SU-DHL-6 (cell line): Measurements from ENCODE around the gene KLHL25.

Experiments
- H2AFZ ChIP-seq: fragments of 200-600 bp; sonication (generic); 2 replicates; pipeline ENCODE4 v1.6.1; 2014; ENCODE audit warnings: low read depth, mild to moderate bottlenecking, moderate library complexity, mixed read lengths, antibody characterized with exemption, low read length; ENCODE audit not compliant: severe bottlenecking
- H3F3A ChIP-seq: fragments of 200-600 bp; shearing (Covaris generic); 2 replicates; pipeline ENCODE4 v1.6.0; 2016; ENCODE audit warnings: antibody characterized with exemption, mild to moderate bottlenecking; ENCODE audit not compliant: insufficient read depth
- H3K27ac ChIP-seq: fragments of 200-600 bp; sonication (generic); 2 replicates; pipeline ENCODE4 v1.5.1; 2016; ENCODE audit warnings: low read depth, mild to moderate bottlenecking, low read length, moderate library complexity, mixed read lengths
- H3K27me3 ChIP-seq: fragments of 200-600 bp; sonication (generic), shearing (Covaris generic); 2 replicates; pipeline ENCODE4 v1.6.0; 2014; ENCODE audit warnings: mild to moderate bottlenecking, low read length
- H3K36me3 ChIP-seq: fragments of 200-600 bp; sonication (generic); 2 replicates; pipeline ENCODE4 v1.6.1; 2014; ENCODE audit warnings: mild to moderate bottlenecking, low read length, mixed read lengths
- H3K4me2 ChIP-seq: fragments of 300-600, 200-600 bp; shearing (Covaris generic), sonication (generic); 2 replicates; pipeline ENCODE4 v1.6.0; 2014; ENCODE audit warnings: low read length, low read depth, mild to moderate bottlenecking; ENCODE audit not compliant: poor library complexity, severe bottlenecking
- H3K4me3 ChIP-seq: fragments of 200-600 bp; sonication (generic); 2 replicates; pipeline ENCODE4 v1.5.1; 2014; ENCODE audit warnings: antibody characterized with exemption, low read length, mild to moderate bottlenecking, mixed read lengths; ENCODE audit not compliant: insufficient read depth, poor library complexity, severe bottlenecking
- H3K79me2 ChIP-seq: fragments of 200-600 bp; sonication (generic); 2 replicates; pipeline ENCODE4 v1.6.1; 2014; ENCODE audit warnings: mild to moderate bottlenecking, low read length, moderate library complexity; ENCODE audit not compliant: insufficient read depth
- H3K9ac ChIP-seq: fragments of 200-600 bp; sonication (generic); 2 replicates; pipeline ENCODE4 v1.7.0; 2014; ENCODE audit warnings: mild to moderate bottlenecking, low read length
- H3K9me2 ChIP-seq: fragments of 200-600 bp; sonication (generic); replicated peaks from 2 replicates; pipeline ENCODE4 v1.6.1; 2014; ENCODE audit warnings: low read length; ENCODE audit not compliant: insufficient read depth
- H3K9me3 ChIP-seq: fragments of 200-600 bp; sonication (generic); 2 replicates; pipeline ENCODE4 v1.6.1; 2014; ENCODE audit warnings: low read length, mixed read lengths; ENCODE audit not compliant: insufficient read depth
- H4K20me1 ChIP-seq: fragments of 200-600 bp; sonication (generic); 2 replicates; pipeline ENCODE4 v1.6.1; 2014; ENCODE audit warnings: low read depth, mild to moderate bottlenecking, antibody characterized with exemption, low read length, moderate library complexity, mixed read lengths
- CTCF ChIP-seq: fragments of 200-600 bp; sonication (generic); IDR thresholded peaks from one replicate; pipeline ENCODE4 v1.5.1; 2017; ENCODE audit warnings: antibody characterized with exemption, mild to moderate bottlenecking, low read length, moderate library complexity; ENCODE audit not compliant: insufficient read depth, poor library complexity, severe bottlenecking
- EZH2phosphoT487 ChIP-seq: fragments of 200-600 bp; sonication (generic), shearing (Covaris generic); conservative IDR thresholded peaks from 2 replicates; pipeline ENCODE4 v1.6.1; 2018; ENCODE audit warnings: mild to moderate bottlenecking, antibody characterized with exemption, low read length, moderate library complexity, mixed read lengths

KLHL25 gene

GRCh38 chr15:85762039-85762755 lies 32.5 kb downstream of the KLHL25 start:
- Histone ChIP-seq H3K79me2 (no peaks in the 10 kb centered on the region), H3K4me2 (no peak overlapping the region), H3K36me3 (no peaks in the 10 kb centered on the region), H3K4me3 (no peak overlapping the region), H3K9me3 (no peaks in the 10 kb centered on the region), H3K9ac (no peak overlapping the region), H3K9me2 (no peaks in the 10 kb centered on the region), H4K20me1 (no peaks in the 10 kb centered on the region), H3K27me3 (no peaks in the 10 kb centered on the region), H3F3A (no peaks in the 10 kb centered on the region), H2AFZ (no peak overlapping the region), H3K27ac (no peak overlapping the region)
- TF ChIP-seq EZH2phosphoT487 = no peak
- TF ChIP-seq CTCF = no peak

- Histone ChIP-seq H4K20me1 (no peaks in the 10 kb centered on the region), H3K4me2 (no peak overlapping the region), H3K27ac (no peak overlapping the region), H3K27me3 (no peaks in the 10 kb centered on the region), H3K79me2 (no peaks in the 10 kb centered on the region), H3K4me3 (no peak overlapping the region), H3K9ac (no peak overlapping the region), H3K9me3 (no peaks in the 10 kb centered on the region), H2AFZ (no peak overlapping the region), H3F3A (no peaks in the 10 kb centered on the region), H3K9me2 (no peaks in the 10 kb centered on the region), H3K36me3 (no peaks in the 10 kb centered on the region)
- TF ChIP-seq CTCF = no peak
- TF ChIP-seq EZH2phosphoT487 = no peak
Measured at GRCh38 chr15:85761635-85762034, 33.1 kb downstream of the KLHL25 start.

GRCh38 chr15:85760531-85761371 lies 34.0 kb downstream of the KLHL25 start:
- Histone ChIP-seq H3K9me3 (no peaks in the 10 kb centered on the region), H3K27ac (no peak overlapping the region)

GRCh38 chr15:85760049-85760448 lies 34.7 kb downstream of the KLHL25 start:
- Histone ChIP-seq H3K9me3 (no peaks in the 10 kb centered on the region), H3K36me3 (no peaks in the 10 kb centered on the region), H3K4me2 (no peak overlapping the region), H3K27me3 (no peaks in the 10 kb centered on the region), H4K20me1 (no peaks in the 10 kb centered on the region), H3K4me3 (no peak overlapping the region), H3K9me2 (no peaks in the 10 kb centered on the region), H3K9ac (no peak overlapping the region), H3K27ac (no peak overlapping the region), H3K79me2 (no peaks in the 10 kb centered on the region), H2AFZ (no peak overlapping the region), H3F3A (no peaks in the 10 kb centered on the region)
- TF ChIP-seq EZH2phosphoT487 (no peak), CTCF (no peak)

More at GRCh38 chr15:85760531-85761371, 34.0 kb downstream of the KLHL25 start:
- H2AFZ ChIP-seq = no peak overlapping the region
- no peaks in the 10 kb centered on the region for H3K27me3 ChIP-seq
- no peaks in the 10 kb centered on the region for H3F3A ChIP-seq
- H3K4me3 ChIP-seq = no peak overlapping the region
- no peak overlapping the region for H3K4me2 ChIP-seq
- TF ChIP-seq EZH2phosphoT487 = no peak
- H3K9ac ChIP-seq = no peak overlapping the region
- H3K9me2 ChIP-seq = no peaks in the 10 kb centered on the region
- H3K36me3 ChIP-seq = no peaks in the 10 kb centered on the region
- no peaks in the 10 kb centered on the region for H3K79me2 ChIP-seq
- H4K20me1 ChIP-seq = no peaks in the 10 kb centered on the region
